CD4-positive, alpha-beta T cell treated with Interferon gamma for 1 hour (primary cell): ENCODE results near the gene RNU7-1.

Experiments
- DNase-seq: peaks from one replicate; pipeline ENCODE4 v3.0.0-alpha.2; 2020

Gene RNU7-1

DNA sequence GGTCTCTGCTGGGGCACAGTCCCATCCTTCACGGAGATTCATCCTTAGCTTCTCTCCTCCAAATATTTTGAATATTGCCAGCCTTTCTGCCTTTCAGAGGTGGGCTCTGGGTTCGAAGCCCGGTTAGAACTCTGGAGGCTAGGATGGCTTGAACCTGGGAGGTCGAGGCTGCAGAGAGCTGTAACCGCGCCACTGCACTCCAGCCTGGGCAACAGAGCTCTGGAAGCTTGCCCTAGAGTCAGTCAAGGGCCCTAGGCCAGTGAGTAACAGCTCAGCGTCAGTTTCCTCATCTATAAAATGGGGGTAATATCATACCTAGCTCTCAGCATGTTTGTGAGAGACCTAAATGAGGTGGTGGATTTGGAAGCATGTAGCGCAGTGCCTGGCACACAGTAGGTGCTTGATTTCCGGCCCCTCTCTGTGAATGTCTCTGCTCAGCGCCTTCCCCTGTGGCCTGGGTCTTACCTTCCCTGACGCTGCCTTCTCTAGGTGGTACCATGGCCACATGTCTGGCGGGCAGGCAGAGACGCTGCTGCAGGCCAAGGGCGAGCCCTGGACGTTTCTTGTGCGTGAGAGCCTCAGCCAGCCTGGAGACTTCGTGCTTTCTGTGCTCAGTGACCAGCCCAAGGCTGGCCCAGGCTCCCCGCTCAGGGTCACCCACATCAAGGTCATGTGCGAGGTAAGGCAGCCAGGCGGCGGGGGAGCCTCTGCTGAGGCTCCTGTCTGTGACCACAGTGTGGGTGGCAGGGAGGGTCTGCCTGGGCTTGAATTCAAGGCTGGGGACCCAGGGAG, 10.9 kb downstream of the RNU7-1 start:
- no peak for DNase-seq

DNA sequence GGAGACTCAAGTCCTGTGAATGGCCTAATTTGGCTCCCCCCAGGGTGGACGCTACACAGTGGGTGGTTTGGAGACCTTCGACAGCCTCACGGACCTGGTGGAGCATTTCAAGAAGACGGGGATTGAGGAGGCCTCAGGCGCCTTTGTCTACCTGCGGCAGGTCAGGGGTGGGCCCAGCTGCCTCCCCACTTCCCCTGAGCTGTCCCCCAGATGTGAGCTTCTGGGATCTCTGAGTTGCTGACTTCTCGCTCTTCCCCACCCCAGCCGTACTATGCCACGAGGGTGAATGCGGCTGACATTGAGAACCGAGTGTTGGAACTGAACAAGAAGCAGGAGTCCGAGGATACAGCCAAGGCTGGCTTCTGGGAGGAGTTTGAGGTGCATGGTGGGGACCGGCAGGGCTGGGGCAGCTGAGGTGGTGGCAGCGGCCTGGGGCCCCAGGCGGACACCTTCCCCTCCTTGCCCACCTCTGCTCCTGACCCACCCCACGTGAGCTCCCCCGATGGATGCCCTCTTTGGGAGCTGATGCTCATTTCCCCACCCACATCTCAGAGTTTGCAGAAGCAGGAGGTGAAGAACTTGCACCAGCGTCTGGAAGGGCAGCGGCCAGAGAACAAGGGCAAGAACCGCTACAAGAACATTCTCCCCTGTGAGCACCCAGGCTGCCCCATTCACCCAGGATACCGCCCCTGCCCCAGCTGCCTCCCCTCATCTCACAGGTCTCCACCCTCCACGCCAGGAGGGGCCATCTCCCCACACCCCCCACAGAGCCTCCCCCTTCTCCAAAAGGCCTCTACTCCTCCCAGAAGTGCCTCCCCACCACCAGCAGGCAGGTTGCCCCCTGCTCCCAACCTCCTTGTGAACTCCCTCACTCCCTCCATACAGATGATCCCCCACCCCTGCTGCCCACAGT, 11.7 kb downstream of the RNU7-1 start:
- no peak for DNase-seq

DNA sequence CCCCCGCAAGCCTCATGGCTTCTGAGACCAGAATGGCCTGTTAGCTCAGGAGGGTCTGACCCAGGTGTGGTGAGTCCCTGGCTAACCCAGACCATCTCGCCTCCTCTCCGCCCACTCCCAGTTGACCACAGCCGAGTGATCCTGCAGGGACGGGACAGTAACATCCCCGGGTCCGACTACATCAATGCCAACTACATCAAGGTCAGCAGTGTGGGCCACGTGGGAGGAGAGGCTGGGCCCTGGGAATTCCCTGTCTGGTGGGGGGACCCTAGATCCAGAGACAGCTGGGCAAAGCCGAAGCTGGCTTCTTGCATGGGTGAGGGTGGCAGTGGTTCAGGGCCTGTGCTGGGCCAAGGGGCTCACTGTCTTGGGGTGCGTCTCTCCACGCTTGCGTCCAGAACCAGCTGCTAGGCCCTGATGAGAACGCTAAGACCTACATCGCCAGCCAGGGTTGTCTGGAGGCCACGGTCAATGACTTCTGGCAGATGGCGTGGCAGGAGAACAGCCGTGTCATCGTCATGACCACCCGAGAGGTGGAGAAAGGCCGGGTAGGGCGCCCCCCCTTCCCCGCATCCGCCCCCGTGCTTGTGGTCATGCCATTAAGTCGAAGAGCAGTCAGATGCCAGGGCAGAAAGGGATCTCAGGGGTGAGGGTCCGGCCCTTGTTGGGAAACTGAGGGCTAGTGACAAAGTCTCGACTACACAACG, 12.6 kb downstream of the RNU7-1 start:
- DNase-seq: peak; percentile 41

DNA sequence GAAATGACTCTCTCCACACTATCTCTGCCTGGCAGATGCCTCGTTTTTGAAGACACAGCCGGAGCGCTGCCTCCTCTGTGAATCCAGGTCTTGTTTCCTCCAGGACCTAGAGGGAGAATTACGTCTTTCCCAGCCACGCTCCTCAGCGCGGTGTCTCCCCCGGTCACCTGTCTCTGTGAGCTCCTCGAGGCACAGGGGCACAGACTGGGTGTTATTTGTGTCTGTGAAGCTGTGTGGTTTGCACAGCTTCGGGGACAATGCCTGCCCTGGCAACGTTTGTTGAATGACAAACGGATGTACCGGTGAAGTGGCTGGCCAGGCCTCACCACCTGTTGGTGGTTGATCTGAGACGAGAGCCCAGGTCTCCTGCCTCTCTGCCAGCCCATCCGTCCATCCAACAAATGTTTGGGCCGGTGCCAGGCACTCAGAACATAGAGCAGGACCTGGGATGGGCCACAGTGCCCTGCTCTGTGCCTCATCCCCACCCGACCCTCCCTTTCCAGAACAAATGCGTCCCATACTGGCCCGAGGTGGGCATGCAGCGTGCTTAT, 13.6 kb downstream of the RNU7-1 start:
- DNase-seq: peak; percentile 48

DNA sequence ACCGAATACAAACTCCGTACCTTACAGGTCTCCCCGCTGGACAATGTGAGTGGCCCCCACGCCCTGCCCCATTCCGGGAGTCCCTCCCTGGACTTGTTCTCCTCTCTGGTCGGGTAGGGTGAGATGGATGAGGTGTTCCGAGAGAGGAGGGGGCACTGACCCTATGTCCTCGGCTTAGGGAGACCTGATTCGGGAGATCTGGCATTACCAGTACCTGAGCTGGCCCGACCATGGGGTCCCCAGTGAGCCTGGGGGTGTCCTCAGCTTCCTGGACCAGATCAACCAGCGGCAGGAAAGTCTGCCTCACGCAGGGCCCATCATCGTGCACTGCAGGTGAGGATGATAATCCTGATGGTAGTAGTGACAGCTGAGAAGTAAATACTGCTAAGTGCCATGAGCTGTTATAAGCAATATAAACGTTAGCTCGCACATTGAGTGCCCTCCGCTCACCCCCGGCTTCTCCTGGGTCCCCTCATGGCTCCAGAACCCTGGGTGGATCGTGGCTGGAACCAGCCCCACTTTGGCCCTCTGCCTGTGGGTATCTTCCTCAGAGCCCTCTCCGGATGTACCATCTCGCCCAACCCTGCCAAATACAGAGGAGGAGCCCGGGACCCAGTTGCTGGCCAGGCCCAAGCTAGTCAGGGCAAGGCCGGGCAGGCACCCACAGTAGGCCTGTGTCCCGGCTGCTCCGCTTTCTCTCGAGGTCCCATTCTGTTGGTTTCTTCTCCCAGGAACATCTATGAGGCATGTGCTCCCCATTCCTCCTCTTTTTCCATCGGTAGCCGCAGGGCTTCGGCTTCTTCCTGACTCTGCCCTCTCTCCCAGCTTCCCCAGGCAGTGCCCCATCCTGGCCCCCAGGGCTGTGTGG, 14.4 kb downstream of the RNU7-1 start:
- no peak for DNase-seq

DNA sequence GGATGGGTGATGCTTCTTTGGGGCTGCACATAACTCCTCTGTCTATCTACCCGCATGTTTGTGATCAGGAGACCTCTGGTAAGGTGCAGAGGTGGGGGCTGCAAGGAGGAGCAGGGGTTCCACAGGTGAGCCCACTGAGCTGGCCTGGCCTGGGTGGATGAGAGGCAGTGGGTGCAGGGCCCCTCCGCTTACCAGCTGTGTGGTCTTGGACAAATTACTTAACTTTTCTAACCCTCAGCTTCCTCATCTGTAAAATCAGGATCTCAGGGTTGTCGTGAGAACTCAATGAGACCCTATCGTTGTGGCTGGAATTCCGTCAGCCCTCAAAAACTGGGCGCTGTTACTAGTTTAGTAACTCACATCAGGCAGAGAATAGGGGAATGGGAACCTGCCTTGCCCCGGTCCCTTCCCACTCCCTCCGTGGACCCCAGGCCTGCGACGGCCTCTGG, 15.0 kb downstream of the RNU7-1 start:
- DNase-seq: no peak

DNA sequence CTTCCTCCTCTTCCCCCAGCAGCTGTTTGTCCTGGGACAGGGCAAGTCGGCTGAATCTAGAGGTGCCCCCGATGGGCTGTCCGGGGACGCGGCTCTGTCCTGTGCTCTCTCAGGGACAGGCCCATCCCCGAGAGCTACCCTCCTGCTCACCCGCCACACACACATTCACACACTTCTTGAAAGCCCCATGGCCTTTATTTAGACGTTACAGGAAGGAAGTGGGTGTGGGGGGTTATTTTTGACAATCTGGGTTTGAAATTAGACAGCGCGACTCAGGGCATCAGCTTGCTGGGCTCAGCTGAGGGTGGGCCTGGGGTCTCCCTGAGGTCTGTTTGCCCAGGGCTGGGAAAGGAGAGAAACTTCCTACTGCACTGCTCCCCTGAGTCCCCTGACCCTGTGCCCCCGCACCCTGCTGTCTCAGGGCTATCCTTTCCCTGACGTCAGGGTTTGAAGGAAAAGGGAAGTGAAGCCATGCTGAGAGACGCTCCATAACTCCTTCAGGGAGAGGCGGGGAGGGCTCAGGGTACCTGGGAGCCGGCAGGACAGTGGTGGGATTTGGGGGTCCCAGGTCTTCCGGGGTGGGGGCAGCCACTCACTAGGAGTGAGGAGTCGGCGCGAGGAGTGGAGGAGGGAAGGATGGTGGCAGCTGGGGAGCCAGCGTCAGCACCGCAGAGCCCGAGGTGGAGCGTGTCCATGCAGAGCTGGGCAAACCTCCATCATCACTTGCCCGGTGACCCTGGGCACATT, 15.6 kb downstream of the RNU7-1 start:
- peak; percentile 83 for DNase-seq

DNA sequence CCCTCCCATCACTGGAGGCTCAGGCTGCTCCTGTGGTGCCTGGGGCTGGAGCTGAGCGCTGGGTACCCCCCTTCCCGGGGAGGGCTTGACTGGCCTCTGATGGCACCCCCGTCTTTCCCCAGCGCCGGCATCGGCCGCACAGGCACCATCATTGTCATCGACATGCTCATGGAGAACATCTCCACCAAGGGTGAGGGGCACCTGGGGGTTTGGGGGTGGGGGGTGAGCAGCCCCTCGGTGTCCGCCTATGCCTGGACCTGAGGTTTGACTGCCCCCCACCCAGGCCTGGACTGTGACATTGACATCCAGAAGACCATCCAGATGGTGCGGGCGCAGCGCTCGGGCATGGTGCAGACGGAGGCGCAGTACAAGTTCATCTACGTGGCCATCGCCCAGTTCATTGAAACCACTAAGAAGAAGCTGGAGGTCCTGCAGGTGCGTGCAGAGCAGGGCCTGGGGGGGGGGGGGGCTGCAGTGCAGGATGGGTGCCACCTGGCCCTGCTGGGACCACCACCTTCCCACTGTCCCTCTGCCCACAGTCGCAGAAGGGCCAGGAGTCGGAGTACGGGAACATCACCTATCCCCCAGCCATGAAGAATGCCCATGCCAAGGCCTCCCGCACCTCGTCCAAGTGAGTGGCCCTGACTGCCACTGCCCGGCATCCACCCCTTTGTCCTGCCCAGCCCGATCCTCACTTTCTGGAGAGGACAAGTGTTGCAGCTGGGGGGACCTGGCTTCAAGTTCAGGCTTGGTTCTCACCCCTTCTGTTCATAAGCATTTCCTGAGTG, 16.4 kb downstream of the RNU7-1 start:
- DNase-seq: no peak

DNA sequence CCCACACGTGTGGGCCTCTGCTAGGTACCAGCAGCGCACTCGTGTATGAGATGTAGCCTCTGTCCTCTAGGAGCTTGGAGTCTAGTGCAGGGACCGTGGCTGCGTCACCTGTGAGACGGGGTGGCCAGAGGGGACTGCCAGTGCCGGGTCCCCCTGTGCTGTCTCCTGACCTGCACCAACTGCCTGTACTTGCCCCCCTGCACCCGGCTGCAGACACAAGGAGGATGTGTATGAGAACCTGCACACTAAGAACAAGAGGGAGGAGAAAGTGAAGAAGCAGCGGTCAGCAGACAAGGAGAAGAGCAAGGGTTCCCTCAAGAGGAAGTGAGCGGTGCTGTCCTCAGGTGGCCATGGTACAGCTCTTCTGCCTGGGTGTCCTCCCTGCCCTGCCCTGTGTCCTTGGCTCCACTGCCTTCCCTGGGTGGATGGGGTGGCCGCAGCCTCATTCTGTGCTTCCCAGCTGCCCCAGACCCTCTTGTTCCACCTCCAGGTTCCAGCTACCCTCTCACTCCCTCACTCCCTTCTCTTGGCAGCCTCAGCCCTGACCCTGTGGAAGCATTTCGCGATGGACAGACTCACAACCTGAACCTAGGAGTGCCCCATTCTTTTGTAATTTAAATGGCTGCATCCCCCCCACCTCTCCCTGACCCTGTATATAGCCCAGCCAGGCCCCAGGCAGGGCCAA, 17.1 kb downstream of the RNU7-1 start:
- peak; percentile 42 for DNase-seq

DNA sequence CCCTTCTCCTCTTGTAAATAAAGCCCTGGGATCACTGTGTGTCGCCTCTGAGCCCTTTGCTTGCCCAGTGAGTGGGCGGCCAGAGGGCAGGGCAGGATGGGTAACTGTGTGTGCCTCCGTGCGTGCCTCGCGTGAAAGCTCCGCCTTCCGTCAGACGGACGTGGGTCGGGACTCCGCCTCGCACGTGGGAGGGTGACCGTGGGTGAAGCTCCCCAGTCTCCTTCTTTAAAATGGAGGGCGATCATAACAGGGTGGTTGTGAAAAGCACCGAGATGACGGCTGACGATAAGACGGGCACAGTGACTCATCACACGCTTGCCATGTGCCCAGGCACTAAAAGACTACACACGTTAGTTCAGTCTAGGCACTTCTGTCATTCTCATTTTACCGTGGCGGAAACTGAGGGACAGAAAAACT, 17.7 kb downstream of the RNU7-1 start:
- peak; percentile 91 for DNase-seq

DNA sequence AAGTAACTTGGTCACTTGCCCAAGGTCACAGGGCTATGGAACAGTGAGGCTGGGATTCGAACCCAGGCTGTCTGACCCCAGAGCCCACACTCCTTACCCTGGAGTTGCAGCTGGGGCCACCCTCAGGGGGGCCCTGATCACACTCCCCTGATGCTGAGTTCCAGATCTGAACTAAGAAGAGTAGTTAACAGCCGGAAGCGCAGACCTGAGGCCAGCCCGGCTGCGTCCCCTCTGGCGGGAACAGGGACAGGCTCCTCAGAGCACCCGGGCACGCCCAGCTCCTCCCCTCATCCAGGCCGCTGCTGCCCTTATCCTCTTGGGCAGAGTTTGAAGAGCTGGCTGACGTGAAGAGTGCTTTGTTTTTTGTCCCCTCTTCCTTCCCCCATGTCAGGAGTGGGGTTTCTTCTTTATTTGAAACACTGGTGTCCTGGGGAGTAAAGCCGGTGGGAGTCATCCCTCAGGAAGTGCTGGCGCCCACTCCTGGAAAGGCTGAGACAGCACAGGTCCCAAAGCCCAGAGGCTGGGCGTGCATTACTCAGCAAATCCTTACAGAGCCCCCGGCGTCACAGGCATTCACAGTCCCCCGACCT, 18.2 kb downstream of the RNU7-1 start:
- peak; percentile 51 for DNase-seq

DNA sequence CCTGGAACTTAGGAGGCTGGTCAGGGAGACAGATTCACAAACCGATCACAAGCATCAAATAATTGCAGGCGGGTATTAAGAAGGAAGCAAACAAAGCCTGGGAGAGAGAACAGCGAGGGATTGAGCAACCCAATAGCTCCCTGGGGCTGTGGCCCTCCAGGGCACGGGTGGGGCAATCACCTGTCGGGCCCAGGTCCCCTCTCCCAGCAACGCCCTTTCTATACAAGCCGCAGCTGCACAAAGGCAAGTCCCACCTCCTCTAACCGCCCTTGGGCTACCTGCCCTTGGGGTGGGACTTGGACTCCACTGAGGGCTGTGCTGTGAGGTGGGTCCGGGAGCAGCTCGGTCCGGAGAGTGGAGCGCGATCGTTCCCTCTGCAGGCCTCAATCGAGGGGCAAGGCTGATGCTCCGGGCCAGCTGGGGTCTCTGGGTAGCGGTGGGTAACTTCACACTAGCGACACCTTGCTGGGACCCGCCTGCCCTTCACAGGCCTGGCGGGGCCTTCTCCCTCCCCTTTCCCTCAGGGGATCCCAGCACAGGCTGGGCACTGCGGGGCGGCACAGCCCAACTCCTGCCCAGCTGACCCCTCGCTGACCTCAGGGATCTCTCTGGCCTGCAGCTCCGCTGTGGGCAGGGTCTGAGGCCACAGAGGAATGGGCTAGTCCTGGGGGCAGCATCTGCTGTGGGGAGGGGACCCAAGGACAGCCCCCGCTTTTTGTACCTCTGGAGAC, 18.8 kb downstream of the RNU7-1 start:
- DNase-seq: no peak

DNA sequence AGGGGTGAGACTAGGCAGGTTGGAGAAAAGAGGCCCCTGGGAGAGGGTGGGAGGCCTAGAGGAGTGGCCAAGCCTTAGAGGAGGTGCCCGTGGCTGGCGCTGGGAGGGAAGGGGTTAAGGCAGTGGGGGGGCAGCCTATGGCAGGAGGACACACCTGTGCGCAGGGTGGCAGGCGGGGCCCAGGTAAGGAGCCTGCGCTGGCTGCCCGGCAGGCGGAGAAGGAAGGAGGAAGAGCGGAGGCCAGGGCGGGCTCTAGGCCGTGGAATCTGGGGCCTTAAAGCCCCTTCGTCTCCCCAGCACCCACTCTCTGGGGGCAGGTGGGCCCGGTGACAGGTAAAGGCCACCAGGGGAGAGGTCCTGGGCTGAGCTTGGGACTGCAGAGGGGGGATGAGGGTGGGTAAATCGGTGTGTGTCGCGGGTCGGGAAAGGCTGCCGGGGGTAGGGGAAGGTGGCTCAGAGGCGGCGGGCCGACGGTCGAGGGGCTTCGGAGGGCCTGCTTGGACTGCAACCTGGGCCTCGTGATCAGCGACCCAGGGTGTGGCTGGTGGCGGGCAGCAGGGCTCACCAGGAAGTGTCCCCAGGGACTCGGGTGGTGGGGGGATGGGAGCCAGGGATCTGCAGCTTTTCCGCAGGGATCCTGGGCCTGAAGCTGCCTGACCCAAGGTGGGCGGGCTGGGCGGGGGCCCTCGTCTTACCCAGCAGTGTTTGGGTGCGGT, 19.6 kb downstream of the RNU7-1 start:
- DNase-seq: no peak

DNA sequence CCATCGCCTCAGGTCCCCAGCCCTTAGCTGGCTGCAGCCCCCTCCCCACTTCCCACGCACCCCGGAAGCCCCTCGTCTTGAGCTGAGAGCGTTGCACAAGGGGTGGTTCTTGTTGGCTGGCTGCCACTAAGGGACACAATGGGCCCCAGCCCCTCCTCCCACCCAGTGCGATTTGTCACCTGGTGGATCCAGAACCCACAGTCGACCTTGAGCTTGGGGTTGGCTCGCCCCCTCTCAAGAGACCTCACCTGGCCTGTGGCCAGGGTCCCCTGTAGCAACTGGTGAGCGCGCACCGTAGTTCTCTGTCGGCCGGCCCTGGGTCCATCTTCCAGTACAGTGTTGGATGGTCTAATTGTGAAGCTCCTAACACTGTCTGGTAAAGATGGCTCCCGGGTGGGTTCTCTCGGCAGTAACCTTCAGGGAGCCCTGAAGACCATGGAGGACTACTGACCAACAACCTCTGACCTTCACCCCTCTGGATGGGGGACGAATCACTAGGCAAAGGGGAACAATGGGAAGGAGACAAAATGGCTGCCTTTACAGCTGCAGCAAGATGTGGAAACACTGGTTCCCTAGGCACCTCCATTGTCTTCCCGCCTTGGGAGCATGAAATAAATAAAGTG, 20.3 kb downstream of the RNU7-1 start:
- DNase-seq: no peak

DNA sequence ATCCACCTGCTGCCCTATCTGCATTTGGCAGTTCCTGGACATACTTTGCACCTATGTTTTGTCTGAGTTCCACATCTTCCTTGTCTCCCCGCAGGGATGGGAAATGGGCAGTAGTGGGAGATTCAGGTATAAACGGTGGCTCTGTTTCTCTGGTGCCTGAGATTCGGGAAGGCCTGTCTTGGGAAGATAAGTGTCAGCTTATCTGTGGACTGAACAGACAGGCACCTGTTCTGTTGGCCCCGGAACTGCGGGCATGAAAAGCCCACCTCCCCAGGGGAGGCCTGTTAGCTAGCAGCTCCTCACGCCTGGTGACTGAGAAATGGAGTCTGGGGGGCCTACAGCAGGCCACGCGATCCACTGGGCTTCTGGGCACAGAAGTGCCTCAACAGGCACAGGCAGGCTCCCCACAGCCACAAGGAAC, 21.0 kb downstream of the RNU7-1 start:
- DNase-seq: no peak

DNA sequence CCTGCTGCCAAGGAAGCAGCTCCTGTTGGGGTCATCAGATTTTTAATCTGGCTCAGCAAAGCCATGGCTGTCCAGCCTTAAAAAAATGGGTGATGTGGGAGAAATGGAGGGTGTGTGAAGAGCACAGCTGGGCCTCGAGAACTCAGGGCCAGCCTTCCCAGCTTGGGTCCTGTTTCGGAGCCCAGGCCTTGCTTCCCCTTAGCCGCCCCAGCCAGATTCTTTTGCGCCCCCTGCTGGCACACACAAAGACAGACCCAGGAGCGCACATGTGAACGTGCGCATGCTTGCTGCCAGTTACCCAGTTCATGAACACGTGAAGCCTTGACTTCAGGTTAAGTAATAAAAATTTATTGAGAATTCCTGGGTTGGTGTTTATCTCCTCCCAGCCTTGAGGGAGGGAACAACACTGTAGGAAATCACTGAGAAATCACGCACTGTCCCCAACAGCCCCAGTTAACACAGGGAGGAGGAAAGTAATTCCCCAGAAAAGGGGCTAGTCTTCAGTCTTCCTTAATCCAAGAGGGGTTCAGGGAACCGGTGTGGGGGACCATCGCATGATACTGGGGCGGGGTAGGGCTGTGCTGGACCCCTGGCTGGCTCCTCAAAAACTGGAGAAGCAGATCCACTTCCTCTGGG, 21.5 kb downstream of the RNU7-1 start:
- DNase-seq: peak; percentile 90

DNA sequence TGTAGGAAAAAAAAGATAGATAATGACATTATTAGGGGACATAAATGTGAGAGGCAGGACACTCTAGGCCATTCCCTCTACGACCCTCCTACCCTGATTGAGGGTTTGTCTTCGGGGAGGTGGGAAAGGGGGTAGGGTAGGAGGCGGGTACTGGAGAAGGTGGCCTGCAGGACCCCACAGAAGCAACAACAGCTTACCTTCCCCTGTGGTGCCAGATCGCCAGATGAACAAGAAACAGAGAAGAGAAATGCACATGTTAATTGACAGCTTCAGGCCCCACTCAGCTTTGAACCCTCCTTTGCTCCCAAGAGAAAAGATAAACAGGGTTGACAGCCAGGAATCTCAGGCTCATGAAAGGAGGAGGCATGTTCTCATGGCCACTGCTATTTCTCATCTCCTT, 22.1 kb downstream of the RNU7-1 start:
- DNase-seq: no peak
